ENCODE measurements around the gene UCKL1.
"Not testable (repeated sequence)": the region's sequence is repeated elsewhere in the genome, so short reads cannot be mapped to it uniquely, and the experiment has no call there.

The UCKL1 gene

GRCh38 chr20:63933646-63934045, 22.6 kb downstream of the UCKL1 start:
- H3K4me3 ChIP-seq (ENCODE audit: low read length): no peak overlapping the region
- no peak for DNase-seq (ENCODE audit: low read depth)
- no peak for TF ChIP-seq CTCF (IDR thresholded peaks at IDR 0.05; ENCODE audit: insufficient read depth, low read depth, low read length, missing control alignments)

- no peak overlapping the region for H3K4me3 ChIP-seq (ENCODE audit: low read length)
- no peak for DNase-seq (ENCODE audit: low read depth)
- no peak for TF ChIP-seq CTCF (IDR thresholded peaks at IDR 0.05; ENCODE audit: insufficient read depth, low read depth, low read length, missing control alignments)
These were observed 23.5 kb downstream of the UCKL1 start for GRCh38 chr20:63932606-63933160.

GRCh38 chr20:63931735-63932134, 24.5 kb downstream of the UCKL1 start:
- TF ChIP-seq CTCF (IDR thresholded peaks at IDR 0.05; ENCODE audit: insufficient read depth, low read depth, low read length, missing control alignments): no peak
- DNase-seq (ENCODE audit: low read depth): no peak
- no peak overlapping the region for H3K4me3 ChIP-seq (ENCODE audit: low read length)

GRCh38 chr20:63930971-63931553, 25.2 kb downstream of the UCKL1 start:
- TF ChIP-seq CTCF (IDR thresholded peaks at IDR 0.05; ENCODE audit: insufficient read depth, low read depth, low read length, missing control alignments): no peak
- no peak for DNase-seq (ENCODE audit: low read depth)

GRCh38 chr20:63929473-63929883, 26.7 kb downstream of the UCKL1 start:
- DNase-seq (ENCODE audit: low read depth): not testable (repeated sequence)

More at GRCh38 chr20:63930971-63931553, 25.2 kb downstream of the UCKL1 start:
- H3K4me3 ChIP-seq (ENCODE audit: low read length): no peak overlapping the region

GRCh38 chr20:63929071-63929470, 27.1 kb downstream of the UCKL1 start:
- TF ChIP-seq CTCF (IDR thresholded peaks at IDR 0.05; ENCODE audit: insufficient read depth, low read depth, low read length, missing control alignments): no peak
- no peak for DNase-seq (ENCODE audit: low read depth)
- H3K4me3 ChIP-seq (ENCODE audit: low read length): no peak overlapping the region

More at GRCh38 chr20:63929473-63929883, 26.7 kb downstream of the UCKL1 start:
- not testable (repeated sequence) for H3K4me3 ChIP-seq (ENCODE audit: low read length)

GRCh38 chr20:63926298-63926697, 29.9 kb downstream of the UCKL1 start:
- H3K4me3 ChIP-seq (ENCODE audit: low read length): no peak overlapping the region
- DNase-seq (ENCODE audit: low read depth): no peak
- no peak for TF ChIP-seq CTCF (IDR thresholded peaks at IDR 0.05; ENCODE audit: insufficient read depth, low read depth, low read length, missing control alignments)

Data from epithelial cell of esophagus (primary cell).